Activated naive CD8-positive, alpha-beta T cell (primary cell): ENCODE data around the gene FOXL2.
A peak's percentile ranks its signal among the peaks of the same experiment; 100 is the strongest.

Source experiments
- H3K27ac Mint-ChIP-seq: one replicate; pipeline ENCODE4 v1.8.0; 2021; ENCODE audit warnings: mixed read lengths
- H3K27me3 Mint-ChIP-seq: one replicate; pipeline ENCODE4 v1.8.0; 2021; ENCODE audit warnings: mixed read lengths
- H3K36me3 Mint-ChIP-seq: one replicate; pipeline ENCODE4 v1.8.0; 2021; ENCODE audit warnings: mixed read lengths
- H3K4me1 Mint-ChIP-seq: one replicate; pipeline ENCODE4 v1.8.0; 2021; ENCODE audit warnings: low read depth, mixed read lengths
- H3K4me3 Mint-ChIP-seq: one replicate; pipeline ENCODE4 v1.8.0; 2021; ENCODE audit warnings: mild to moderate bottlenecking, mixed read lengths
- H3K9me3 Mint-ChIP-seq: one replicate; pipeline ENCODE4 v1.8.0; 2021; ENCODE audit warnings: low read depth, mixed read lengths

Gene FOXL2

DNA sequence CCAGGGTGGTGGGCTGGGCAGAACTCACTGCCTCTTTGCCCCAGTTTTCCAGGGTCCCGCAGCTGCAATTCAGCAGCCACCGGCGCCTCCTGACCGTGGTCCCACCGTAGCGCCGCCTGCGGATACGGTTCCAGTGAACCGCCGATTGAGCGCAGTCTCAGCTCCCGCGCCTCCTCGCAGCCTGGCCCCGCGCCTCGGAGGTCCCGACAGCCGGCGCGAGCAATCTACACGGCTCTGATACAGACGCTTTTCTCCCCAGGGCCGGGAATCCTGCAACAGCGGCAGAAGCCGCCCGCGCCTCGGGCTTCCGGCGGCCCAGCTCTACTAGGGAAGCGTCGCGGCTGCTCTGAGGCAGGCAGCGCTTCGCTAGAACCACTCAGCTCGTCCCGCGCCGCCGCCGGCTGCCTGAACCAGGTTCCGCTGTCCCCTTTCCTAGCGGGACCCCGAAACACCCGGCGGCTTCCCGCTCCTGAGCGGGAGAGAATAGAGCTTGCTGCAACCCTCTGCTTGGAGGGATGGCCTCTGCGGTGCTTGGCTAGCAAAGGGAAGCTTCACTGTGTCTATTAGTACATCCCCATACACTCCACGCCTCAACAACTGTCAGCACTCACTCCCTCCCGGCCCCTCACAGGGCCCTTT is 3.2 kb upstream of the FOXL2 start:
- H3K36me3 Mint-ChIP-seq, result no peaks in the 10 kb centered on the region
- H3K4me3 Mint-ChIP-seq, result peak overlapping the region; percentile 36
- peaks cover 37% of the 10 kb centered on the region for H3K27me3 Mint-ChIP-seq
- H3K4me1 Mint-ChIP-seq, result peaks cover 22% of the 10 kb centered on the region
- no peaks in the 10 kb centered on the region for H3K9me3 Mint-ChIP-seq
- no peak overlapping the region for H3K27ac Mint-ChIP-seq

DNA sequence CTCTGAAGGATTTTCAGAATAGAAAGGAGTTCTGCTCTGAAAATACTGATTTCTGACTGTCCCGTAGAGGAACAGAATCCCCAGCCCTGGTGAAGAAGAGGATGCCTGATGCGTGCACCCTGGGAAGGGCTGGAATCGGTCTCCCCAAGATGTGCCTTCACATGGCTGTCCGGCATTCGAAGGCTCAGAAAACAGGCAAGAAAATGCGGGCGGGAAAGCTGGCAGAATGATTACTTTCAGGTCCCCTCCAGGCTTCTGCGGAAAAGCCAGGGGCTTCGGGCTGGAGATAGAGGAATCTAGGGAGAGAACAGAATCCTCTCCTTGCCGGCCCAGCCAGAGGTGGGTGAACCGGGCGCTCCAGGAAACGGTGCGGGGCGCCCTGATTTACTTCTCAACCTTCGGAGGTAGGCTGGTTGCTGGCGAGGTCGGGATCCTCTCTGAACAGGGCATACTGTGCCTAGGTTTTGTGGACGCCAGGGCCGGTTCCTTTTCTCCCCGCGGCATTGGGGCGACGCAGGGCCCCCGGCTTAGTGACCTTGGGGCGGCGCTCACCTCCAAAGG is 2.6 kb upstream of the FOXL2 start:
- Mint-ChIP-seq H3K36me3 (no peaks in the 10 kb centered on the region), H3K9me3 (no peaks in the 10 kb centered on the region), H3K27me3 (peaks cover 37% of the 10 kb centered on the region), H3K27ac (no peak overlapping the region), H3K4me3 (peak overlapping the region; percentile 81), H3K4me1 (peaks cover 25% of the 10 kb centered on the region)

- no peak overlapping the region for H3K27ac Mint-ChIP-seq
- peaks cover 42% of the 10 kb centered on the region for H3K27me3 Mint-ChIP-seq
- H3K9me3 Mint-ChIP-seq, result no peaks in the 10 kb centered on the region
- peaks cover 30% of the 10 kb centered on the region for H3K4me1 Mint-ChIP-seq
- no peaks in the 10 kb centered on the region for H3K36me3 Mint-ChIP-seq
- peak overlapping the region; percentile 81 for H3K4me3 Mint-ChIP-seq
Measured at GRCh38 chr3:138949002-138949418, 2.1 kb upstream of the FOXL2 start.

DNA sequence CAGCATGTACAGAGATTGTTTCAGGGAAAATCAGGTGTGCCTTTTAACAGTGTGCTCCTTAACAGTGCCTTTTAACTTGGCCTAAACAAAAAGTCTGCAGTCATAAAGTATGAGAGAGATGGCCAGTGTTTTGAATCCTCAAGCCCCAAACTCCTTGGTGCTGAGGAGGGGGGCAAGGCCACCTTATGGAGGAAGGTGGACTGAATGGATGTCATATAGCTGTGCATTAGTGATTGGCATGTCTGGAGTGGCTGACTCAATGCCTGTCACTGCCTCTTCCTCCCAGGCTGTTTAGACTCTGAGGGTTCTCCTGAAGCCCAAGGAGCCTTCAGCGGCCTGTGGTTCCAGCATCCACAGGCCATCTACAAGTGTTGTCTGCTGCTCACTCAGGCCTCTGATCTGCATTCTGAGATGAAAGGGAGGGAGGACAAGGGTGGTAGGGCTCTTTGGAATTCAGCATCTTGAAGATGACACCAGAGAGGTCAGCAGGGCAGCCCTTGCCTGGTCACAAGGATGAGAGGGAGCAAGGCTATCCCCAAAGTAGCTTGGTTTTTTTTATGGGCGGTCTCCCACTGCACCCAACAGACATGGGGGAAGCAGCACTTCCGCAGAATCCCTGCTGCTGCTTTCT is 1.5 kb upstream of the FOXL2 start:
- H3K27me3 Mint-ChIP-seq, result peaks cover 43% of the 10 kb centered on the region

DNA sequence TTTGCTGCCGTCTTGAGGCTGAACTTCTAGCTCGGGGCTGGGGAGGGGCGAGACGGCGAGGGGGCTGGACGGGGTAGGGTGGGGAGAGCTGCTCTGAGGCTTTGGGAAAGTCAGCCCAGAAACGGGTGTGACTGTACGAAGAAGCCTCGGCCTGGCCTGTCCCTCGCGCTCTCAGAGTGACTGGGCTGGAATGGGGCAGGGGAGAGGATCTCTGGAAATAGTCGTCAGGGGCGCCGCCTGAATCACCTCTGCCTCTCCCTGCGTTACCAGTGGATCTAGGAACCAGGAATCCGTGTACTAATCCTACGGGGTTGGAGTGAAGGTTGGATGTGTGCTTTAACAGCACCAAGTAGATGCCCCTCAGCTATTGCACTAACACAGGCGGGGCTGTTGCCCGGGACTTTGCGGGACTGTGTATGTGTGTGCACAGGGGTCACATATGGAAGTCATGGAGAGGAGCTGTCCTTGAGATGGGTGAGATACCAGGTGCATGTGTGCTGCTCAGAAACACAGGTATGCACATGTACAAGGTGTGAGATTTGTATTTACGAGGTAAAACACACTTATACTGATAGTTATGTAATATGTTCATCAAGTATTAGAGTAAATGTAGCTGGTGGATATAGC is 671 bp upstream of the FOXL2 start:
- peaks cover 36% of the 10 kb centered on the region for H3K4me1 Mint-ChIP-seq
- H3K9me3 Mint-ChIP-seq, result no peaks in the 10 kb centered on the region
- no peak overlapping the region for H3K27ac Mint-ChIP-seq
- H3K27me3 Mint-ChIP-seq, result peaks cover 44% of the 10 kb centered on the region
- peak overlapping the region; percentile 83 for H3K4me3 Mint-ChIP-seq
- H3K36me3 Mint-ChIP-seq, result no peaks in the 10 kb centered on the region

More for the DNA sequence above, 1.5 kb upstream of the FOXL2 start:
- Mint-ChIP-seq H3K9me3 (no peaks in the 10 kb centered on the region), H3K36me3 (no peaks in the 10 kb centered on the region), H3K4me1 (peaks cover 35% of the 10 kb centered on the region), H3K4me3 (peak overlapping the region; percentile 42), H3K27ac (no peak overlapping the region)

- Mint-ChIP-seq H3K36me3 (no peaks in the 10 kb centered on the region), H3K4me1 (peaks cover 36% of the 10 kb centered on the region), H3K27me3 (peaks cover 54% of the 10 kb centered on the region), H3K4me3 (peak overlapping the region; percentile 87), H3K9me3 (no peaks in the 10 kb centered on the region), H3K27ac (no peak overlapping the region)
Measured at GRCh38 chr3:138945709-138946662, 951 bp downstream of the FOXL2 start.

DNA sequence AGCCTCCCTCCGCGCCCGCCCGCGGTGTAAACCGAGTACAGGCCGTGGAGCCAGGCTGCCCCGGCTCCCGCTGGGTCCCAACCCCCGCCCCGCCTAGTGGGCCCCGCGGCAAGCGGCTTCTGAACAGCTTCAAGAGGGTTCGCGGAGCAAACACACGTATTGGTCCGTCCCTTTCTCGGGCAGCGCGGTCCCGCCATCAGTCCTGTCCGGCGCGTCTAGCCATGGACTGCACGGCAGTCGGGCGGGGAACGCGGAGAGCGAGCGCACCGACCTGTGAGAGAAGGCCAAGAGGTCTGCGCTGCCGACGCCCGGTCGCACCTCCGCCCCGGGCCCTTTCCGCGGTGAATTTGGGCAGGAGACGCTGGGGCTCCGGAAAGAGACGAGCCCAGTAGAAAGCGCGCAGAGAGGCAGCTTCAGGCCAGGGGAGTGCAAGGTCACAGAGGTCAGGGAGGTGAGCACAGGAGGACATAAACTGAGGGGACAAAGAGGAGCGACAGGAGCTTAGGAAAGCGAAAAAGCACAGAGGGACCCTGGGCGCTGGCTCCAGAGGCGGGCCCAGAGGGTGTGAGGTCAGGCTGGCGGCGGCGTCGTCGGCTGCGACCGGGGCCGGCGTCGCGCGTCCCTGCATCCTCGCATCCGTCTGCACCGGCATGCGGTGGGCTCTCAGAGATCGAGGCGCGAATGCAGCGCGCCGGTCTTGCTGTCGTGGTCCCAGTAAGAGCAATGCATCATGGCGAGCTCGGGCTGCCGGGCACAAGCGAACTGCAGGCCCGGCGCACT is 1.8 kb downstream of the FOXL2 start:
- no peaks in the 10 kb centered on the region for H3K36me3 Mint-ChIP-seq
- H3K27ac Mint-ChIP-seq, result no peak overlapping the region
- H3K4me1 Mint-ChIP-seq, result peaks cover 30% of the 10 kb centered on the region
- H3K9me3 Mint-ChIP-seq, result no peaks in the 10 kb centered on the region
- H3K27me3 Mint-ChIP-seq, result peaks cover 55% of the 10 kb centered on the region
- H3K4me3 Mint-ChIP-seq, result peak overlapping the region; percentile 87

GRCh38 chr3:138944654-138944928 is 2.3 kb downstream of the FOXL2 start:
- Mint-ChIP-seq H3K9me3 (no peaks in the 10 kb centered on the region), H3K4me3 (peak overlapping the region; percentile 87), H3K4me1 (peaks cover 30% of the 10 kb centered on the region), H3K36me3 (no peaks in the 10 kb centered on the region), H3K27ac (no peak overlapping the region), H3K27me3 (peaks cover 55% of the 10 kb centered on the region)

DNA sequence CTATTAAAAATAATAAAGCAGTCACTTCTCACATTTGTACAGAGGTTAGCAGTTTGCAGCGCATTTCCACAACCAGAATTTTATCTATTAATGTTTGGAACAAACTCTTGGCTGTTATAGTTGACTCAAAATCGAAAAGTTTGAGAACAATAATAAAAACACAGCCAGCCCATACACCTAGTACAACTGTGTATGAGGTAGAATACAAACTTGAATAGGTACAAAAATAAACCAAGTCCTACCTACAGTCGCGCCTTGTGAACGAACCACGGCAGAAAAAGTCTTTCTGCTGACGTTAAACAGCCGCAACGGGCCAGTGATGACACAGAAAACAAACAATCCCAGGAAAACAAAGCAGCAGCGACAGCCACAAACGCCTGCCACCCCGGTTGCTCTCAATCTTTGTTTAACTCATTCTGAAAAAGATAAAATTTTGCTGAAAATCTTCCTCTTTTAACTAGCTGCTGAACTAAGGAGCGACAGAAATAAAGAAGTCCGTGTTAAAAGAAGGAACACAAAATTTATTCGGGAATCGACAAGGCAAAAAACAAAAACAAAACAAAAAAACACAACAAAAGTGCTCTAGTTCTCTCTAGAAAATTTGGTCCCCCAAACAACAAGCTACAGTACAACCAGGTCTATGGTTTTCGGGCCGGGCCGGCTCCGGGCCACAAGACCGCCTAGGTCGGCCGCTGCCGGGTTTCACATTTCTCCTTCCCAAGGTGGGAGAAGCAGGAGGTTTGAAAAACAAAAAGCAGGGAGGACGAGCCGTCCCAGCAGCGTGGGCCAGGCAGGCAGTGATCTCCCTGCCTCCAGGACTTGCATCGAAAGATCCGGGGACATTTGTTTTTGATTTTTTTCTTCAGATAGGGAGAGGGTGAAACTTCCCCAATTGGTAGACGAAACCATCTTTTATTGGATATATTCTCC is 2.9 kb downstream of the FOXL2 start:
- H3K27ac Mint-ChIP-seq, result no peak overlapping the region

DNA sequence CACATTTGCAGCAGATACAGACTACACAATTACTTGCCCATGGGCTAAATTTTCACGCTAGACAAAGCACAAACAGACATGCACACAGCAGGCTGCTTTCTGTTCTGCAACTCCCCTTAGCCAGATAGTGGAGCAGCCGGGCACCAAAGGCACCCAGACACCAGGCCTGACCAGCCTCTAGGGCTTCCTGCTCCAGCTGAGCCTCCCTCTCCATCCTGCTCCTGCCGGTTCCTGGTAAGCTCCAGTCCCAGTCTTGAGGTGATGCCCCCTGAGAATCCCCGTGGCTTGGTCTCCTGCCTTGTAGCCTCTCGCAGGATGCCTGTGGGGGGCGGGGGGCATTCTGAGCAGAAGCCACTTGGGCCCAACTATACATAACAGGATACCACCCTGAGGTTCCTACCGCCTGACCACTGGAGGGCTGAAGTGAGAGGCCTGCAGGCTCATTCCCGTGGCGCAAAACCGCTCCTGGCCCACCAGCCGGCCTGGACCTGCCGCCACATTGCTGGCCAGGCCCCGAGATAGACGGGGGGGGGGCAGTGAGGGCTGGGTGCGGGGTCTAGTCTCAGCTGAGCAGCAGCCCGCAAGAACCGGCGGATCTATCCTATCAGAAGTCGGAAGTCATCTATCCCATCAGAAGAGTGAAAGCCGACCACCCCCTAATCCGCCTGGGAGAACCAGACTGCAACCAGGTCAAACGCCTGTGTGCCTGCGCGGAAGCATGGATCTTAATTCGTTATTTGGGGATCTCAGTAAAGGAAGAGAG is 3.9 kb downstream of the FOXL2 start:
- no peaks in the 10 kb centered on the region for H3K9me3 Mint-ChIP-seq
- peaks cover 49% of the 10 kb centered on the region for H3K27me3 Mint-ChIP-seq
- H3K27ac Mint-ChIP-seq, result no peak overlapping the region
- peaks cover 32% of the 10 kb centered on the region for H3K4me1 Mint-ChIP-seq
- no peak overlapping the region for H3K4me3 Mint-ChIP-seq
- no peaks in the 10 kb centered on the region for H3K36me3 Mint-ChIP-seq

More for the DNA sequence above, 2.9 kb downstream of the FOXL2 start:
- no peaks in the 10 kb centered on the region for H3K36me3 Mint-ChIP-seq
- peaks cover 49% of the 10 kb centered on the region for H3K27me3 Mint-ChIP-seq
- H3K4me3 Mint-ChIP-seq, result peak overlapping the region; percentile 87
- H3K9me3 Mint-ChIP-seq, result no peaks in the 10 kb centered on the region
- H3K4me1 Mint-ChIP-seq, result peaks cover 26% of the 10 kb centered on the region

DNA sequence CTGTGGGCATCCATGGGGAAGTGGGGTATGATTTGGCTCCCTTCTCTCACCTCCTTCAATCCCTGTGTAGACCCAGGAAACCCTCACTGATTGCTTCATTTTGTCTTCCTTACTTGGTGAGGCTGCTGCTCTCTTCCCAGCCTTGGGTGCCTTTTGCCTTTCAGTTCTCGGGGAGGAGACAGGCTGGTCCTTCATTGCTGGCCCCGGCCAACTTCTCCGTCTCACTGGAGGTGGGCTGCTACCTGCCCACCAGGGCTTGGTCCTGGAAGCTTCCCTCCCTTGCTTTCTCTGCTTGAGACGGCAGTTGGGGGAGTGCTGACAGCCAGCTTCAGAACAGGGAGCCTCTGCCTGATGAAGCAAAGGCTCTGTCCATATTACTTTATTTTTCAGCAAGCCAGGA is 4.7 kb downstream of the FOXL2 start:
- Mint-ChIP-seq H3K27ac (no peak overlapping the region), H3K9me3 (no peaks in the 10 kb centered on the region), H3K36me3 (no peaks in the 10 kb centered on the region), H3K4me3 (no peak overlapping the region), H3K27me3 (peaks cover 48% of the 10 kb centered on the region), H3K4me1 (peaks cover 34% of the 10 kb centered on the region)

DNA sequence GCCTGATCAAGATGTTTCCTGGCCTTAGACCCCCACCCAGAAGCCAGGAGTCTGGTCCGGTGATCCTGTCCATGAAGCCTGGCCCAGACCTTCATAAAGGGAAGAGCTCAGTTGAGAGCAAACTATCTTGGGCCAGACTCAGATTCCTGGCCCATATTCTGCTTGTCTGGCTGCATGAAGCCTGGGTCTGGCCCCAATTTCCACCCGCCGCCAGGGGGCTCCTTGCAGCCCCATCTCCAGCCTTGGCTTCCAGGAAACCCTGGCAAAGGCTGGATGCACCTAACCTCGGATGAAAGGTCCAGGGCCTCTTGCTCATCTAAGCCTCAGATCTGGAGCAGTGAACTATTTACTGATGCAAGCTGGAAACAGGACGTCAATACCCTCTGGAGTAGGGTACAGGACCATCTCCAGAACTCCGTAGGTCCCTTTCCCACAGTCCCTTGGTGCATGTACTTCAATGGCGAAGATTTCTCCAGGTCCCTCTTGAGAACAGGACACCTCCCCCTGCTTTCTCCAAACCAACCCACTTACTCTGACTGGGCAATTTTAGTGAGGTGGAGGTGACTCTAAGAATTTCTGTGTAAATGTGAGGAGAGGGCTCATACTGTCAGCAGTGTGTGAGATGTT is 5.6 kb downstream of the FOXL2 start:
- Mint-ChIP-seq H3K27me3 (peaks cover 52% of the 10 kb centered on the region), H3K9me3 (no peaks in the 10 kb centered on the region), H3K4me3 (no peak overlapping the region), H3K27ac (no peak overlapping the region), H3K36me3 (no peaks in the 10 kb centered on the region), H3K4me1 (peaks cover 40% of the 10 kb centered on the region)
